ENCODE data around the gene MYO7A. TPM values are rescaled to one million over a fixed set of nuclear protein-coding genes. Genes with fewer than 3 reads are reported as not detected.

MYO7A gene
- total RNA-seq, 1 donor from 2014 or later = 0.97 TPM

DNA sequence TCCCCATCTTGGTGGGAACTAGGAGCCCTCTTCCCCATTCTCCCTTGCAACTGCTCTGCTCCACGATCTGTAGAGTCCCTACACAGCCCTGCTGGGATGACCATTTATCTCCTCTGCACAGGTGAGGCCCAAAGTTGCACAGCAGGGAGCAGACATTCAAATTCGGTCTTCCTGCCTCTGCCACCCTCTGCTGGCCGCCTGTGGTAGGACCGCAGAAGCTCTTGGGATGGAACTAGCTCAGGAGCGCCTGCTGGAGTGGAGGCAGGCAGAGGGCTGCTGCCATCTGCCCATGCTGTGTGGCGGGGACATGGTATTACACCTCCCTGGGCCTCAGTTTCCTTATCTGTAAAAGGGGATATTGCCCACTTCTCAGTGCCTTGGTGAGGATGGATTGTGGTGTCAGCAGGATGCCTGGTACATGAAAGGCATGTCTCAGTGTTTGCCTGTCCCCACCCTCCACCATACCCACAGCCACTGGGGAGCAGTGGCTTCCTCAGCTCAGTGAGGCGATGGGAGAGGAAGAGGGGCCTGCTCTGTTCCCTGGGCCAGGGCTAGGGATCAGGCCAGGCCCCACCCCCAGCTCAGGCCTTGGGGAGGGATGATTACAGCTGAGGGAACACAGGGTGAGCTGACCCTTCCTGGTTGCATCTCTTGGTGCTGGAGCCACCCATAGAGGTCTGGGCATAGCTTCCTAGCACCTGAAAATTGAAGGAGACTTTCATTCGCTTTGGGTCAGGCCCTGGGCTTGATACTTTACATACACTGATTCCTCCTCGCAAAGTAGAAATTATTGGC lies 36.7 kb upstream of the MYO7A start:
- no peak overlapping the region for H3K4me3 ChIP-seq
- no peaks in the 10 kb centered on the region for H3K36me3 ChIP-seq
- Mint-ChIP-seq H3K9me3 (no peaks in the 10 kb centered on the region), H3K36me3 (no peaks in the 10 kb centered on the region), H3K27me3 (ENCODE audit: insufficient read depth, low read depth) (peaks cover under 1% of the 10 kb centered on the region), H3K27ac (peak overlapping the region; percentile 37), H3K4me3 (no peak overlapping the region), H3K4me1 (peaks cover 5% of the 10 kb centered on the region)
- peaks cover 8% of the 10 kb centered on the region for H3K4me1 ChIP-seq
- no peak overlapping the region for H3K4me2 ChIP-seq
- no peaks in the 10 kb centered on the region for H3K79me2 ChIP-seq (ENCODE audit: low read depth)
- no peak overlapping the region for H3K9ac ChIP-seq
- H3K9me3 ChIP-seq (ENCODE audit: low read depth) = no peaks in the 10 kb centered on the region
- H2AFZ ChIP-seq (replicated peaks) = no peak overlapping the region
- no peak overlapping the region for H3K27ac ChIP-seq
- peaks cover 2% of the 10 kb centered on the region for H4K20me1 ChIP-seq (ENCODE audit: low read depth)
- no peaks in the 10 kb centered on the region for H3F3A ChIP-seq (ENCODE audit: low read depth)
- no peak for TF ChIP-seq EZH2phosphoT487 (IDR thresholded peaks at IDR 0.05)
- TF ChIP-seq, protein P1, sequence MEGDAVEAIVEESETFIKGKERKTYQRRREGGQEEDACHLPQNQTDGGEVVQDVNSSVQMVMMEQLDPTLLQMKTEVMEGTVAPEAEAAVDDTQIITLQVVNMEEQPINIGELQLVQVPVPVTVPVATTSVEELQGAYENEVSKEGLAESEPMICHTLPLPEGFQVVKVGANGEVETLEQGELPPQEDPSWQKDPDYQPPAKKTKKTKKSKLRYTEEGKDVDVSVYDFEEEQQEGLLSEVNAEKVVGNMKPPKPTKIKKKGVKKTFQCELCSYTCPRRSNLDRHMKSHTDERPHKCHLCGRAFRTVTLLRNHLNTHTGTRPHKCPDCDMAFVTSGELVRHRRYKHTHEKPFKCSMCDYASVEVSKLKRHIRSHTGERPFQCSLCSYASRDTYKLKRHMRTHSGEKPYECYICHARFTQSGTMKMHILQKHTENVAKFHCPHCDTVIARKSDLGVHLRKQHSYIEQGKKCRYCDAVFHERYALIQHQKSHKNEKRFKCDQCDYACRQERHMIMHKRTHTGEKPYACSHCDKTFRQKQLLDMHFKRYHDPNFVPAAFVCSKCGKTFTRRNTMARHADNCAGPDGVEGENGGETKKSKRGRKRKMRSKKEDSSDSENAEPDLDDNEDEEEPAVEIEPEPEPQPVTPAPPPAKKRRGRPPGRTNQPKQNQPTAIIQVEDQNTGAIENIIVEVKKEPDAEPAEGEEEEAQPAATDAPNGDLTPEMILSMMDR (IDR thresholded peaks at IDR 0.05) = peak; percentile 91
- DNase-seq (ENCODE audit: low spot score) = peak; percentile 87
- H3K27me3 ChIP-seq = no peaks in the 10 kb centered on the region

DNA sequence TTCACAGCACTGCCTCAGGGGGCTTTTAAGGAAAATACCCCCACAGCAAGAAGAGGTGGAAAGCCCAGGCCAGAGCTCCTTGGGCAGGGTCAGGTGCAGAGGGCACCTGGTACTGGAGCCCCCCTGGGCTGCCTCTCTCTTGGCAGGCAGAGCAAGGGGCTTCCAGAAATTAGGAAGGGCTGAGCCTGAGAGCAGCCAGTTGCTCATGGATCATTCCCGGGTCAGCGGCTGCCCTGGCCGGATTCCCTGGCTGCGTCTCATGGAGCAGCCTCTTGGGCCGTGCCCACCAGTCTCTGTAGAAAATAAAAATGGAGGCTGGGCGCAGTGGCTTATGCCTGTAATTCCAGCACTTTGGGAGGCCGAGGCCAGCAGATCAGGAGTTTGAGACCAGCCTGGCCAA lies 35.7 kb upstream of the MYO7A start:
- Histone ChIP-seq H3K9me3 (ENCODE audit: low read depth) (no peaks in the 10 kb centered on the region), H3K9ac (no peak overlapping the region), H3F3A (ENCODE audit: low read depth) (no peaks in the 10 kb centered on the region), H3K36me3 (no peaks in the 10 kb centered on the region), H3K27me3 (no peaks in the 10 kb centered on the region), H3K79me2 (ENCODE audit: low read depth) (no peaks in the 10 kb centered on the region), H3K27ac (no peak overlapping the region), H4K20me1 (ENCODE audit: low read depth) (peaks cover 2% of the 10 kb centered on the region), H3K4me3 (no peak overlapping the region), H2AFZ (replicated peaks) (no peak overlapping the region), H3K4me1 (peaks cover 11% of the 10 kb centered on the region), H3K4me2 (no peak overlapping the region)
- Mint-ChIP-seq H3K27me3 (ENCODE audit: insufficient read depth, low read depth) (peaks cover 3% of the 10 kb centered on the region), H3K36me3 (no peaks in the 10 kb centered on the region), H3K4me1 (peaks cover 7% of the 10 kb centered on the region), H3K9me3 (no peaks in the 10 kb centered on the region), H3K4me3 (no peak overlapping the region), H3K27ac (no peak overlapping the region)
- no peak for TF ChIP-seq EZH2 (IDR thresholded peaks at IDR 0.05)
- TF ChIP-seq, protein P1 (IDR thresholded peaks at IDR 0.05) = no peak
- TF ChIP-seq EZH2phosphoT487 (IDR thresholded peaks at IDR 0.05) = no peak
- no peak for DNase-seq (ENCODE audit: low spot score)

DNA sequence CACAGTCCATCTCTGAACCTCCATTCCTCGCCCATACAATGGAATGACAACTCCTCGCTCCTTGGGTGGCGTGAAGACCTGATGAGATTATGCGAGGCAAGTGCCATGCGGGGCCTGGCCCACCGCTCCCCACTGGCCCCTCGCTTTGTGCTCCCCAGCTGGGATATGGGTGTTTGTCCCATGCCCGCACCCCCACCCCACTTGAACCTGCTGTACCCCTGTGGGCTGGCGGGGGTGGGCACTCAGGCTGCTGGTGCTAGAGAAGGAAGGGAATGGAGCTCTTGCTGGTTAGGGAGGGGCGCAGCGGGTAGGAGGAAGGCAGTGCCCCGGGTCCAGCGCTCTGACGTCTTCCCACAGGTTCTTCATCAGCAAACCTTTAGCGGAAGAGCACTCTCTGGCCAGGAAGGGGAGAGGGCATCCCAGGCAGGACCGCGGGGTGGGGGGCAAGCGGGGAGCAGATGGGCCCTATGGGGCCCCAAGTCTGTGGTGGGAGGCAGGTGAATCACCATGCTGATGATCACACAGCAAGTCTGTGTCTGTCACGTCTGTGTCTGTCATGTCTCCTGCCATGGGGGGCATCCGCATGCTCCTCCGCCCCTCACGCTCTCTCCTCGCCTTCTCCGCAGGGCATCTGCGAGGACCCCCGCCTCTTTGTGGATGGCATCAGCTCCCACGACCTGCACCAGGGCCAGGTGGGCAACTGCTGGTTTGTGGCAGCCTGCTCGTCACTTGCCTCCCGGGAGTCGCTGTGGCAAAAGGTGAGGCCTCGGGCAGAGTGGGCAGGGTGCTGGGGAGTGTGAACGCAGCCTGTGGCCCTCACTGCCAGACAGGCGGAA lies 34.8 kb upstream of the MYO7A start:
- peaks cover 7% of the 10 kb centered on the region for H3K4me1 Mint-ChIP-seq
- H3K9ac ChIP-seq = no peak overlapping the region
- H3K9me3 Mint-ChIP-seq = no peaks in the 10 kb centered on the region
- H3K4me3 ChIP-seq = no peak overlapping the region
- H4K20me1 ChIP-seq (ENCODE audit: low read depth) = peaks cover 2% of the 10 kb centered on the region
- no peak overlapping the region for H3K4me3 Mint-ChIP-seq
- H3K36me3 Mint-ChIP-seq = no peaks in the 10 kb centered on the region
- peaks cover 11% of the 10 kb centered on the region for H3K4me1 ChIP-seq
- no peaks in the 10 kb centered on the region for H3K9me3 ChIP-seq (ENCODE audit: low read depth)
- peak overlapping the region; percentile 72 for H3K27ac Mint-ChIP-seq
- no peaks in the 10 kb centered on the region for H3K36me3 ChIP-seq
- TF ChIP-seq, protein P1 (IDR thresholded peaks at IDR 0.05) = no peak
- TF ChIP-seq EZH2 (IDR thresholded peaks at IDR 0.05) (no peak), EZH2phosphoT487 (IDR thresholded peaks at IDR 0.05) (no peak)
- peaks cover 3% of the 10 kb centered on the region for H3K27me3 Mint-ChIP-seq (ENCODE audit: insufficient read depth, low read depth)
- H3F3A ChIP-seq (ENCODE audit: low read depth) = no peaks in the 10 kb centered on the region
- H2AFZ ChIP-seq (replicated peaks) = no peak overlapping the region
- H3K79me2 ChIP-seq (ENCODE audit: low read depth) = no peaks in the 10 kb centered on the region
- H3K27ac ChIP-seq = no peak overlapping the region
- H3K27me3 ChIP-seq = no peaks in the 10 kb centered on the region
- no peak for DNase-seq (ENCODE audit: low spot score)
- no peak overlapping the region for H3K4me2 ChIP-seq
